Peyer's patch (tissue), 4 donors: ENCODE results near the gene RPS6KB2. TPM values are rescaled to one million over a fixed set of nuclear protein-coding genes. Genes with fewer than 3 reads are reported as not detected.

Experiments
- DNase-seq, 3 donors: peaks; one replicate each; pipeline ENCODE4 v3.0.0-alpha.2; 2017 to 2019
- H3K27ac ChIP-seq, 4 donors: fragments of 200-600 bp; sonication (generic); one replicate each; pipeline ENCODE4 v1.5.1; 2016 to 2019
- H3K27me3 ChIP-seq, 2 donors: fragments of 200-600 bp; sonication (generic); one replicate each; pipeline ENCODE4 v1.5.1; 2019
- H3K36me3 ChIP-seq, 3 donors: fragments of 200-600 bp; sonication (generic); one replicate each; pipeline ENCODE4 v1.5.1; 2016 to 2019
- H3K4me1 ChIP-seq, 4 donors: fragments of 200-600 bp; sonication (generic); one replicate each; pipeline ENCODE4 v1.5.1; 2016 to 2019
- H3K4me3 ChIP-seq, 4 donors: fragments of 200-600 bp; sonication (generic); 1 replicate in 3 of 4; 2 replicates in 1 of 4; pipeline ENCODE4 v1.5.1; 2016 to 2019; ENCODE audit warnings: mild to moderate bottlenecking in 1 of 4
- H3K9me3 ChIP-seq, 4 donors: fragments of 200-600 bp; sonication (generic); one replicate each; pipeline ENCODE4 v1.5.1; 2016 to 2019; ENCODE audit warnings: mild to moderate bottlenecking in 1 of 4
- POLR2A ChIP-seq, 2 donors: fragments of 450-650 bp; IDR thresholded peaks; one replicate each; pipeline ENCODE4 v1.5.1; 2017; ENCODE audit warnings: antibody characterized with exemption in 2 of 2, mild to moderate bottlenecking in 2 of 2, moderate library complexity in 2 of 2
- total RNA-seq, 4 donors: library from RNA; depleted of rRNA; stranded (reverse); fragments of >200 nt; gene quantifications; one replicate each; pipeline ENCODE4 v1.1.0, GENCODE V29; 2016
- TF ChIP-seq, protein P1 (sequence below), 6 experiments: fragments of 450-650 bp in 4 of 6; fragments of 200-600 bp in 2 of 6; sonication (generic) in 1 of 6; IDR thresholded peaks; one replicate each; pipeline ENCODE4 v1.5.1; 2017 to 2019; ENCODE audit warnings: antibody characterized with exemption in 6 of 6, mild to moderate bottlenecking in 3 of 6, moderate library complexity in 1 of 6

The RPS6KB2 gene
- total RNA-seq, 4 donors from 2014 or later: 58.0 to 88.3 (median 63.5) TPM

DNA sequence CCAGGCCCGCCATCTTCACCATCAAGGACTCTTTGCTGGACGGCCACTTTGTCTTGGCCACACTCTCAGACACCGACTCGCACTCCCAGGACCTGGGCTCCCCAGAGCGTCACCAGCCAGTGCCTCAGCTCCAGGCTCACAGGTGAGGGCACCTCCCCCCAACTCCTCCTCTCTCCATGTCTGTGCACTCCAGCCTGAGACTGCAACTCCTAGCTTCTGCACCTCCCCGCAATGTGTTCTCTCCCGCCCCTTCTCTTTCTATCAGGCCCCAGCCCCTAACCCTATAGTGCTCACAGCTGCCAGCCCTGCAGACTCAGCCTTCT is 32.1 kb upstream of the RPS6KB2 start:
- H3K27ac ChIP-seq: peak overlapping the region in 1 of 4 donors; percentile 12
- H3K9me3 ChIP-seq: no peaks in the 10 kb centered on the region
- peaks cover 0 to 56% (median 0%) of the 10 kb centered on the region in 3 donors for H3K36me3 ChIP-seq
- H3K27me3 ChIP-seq: no peaks in the 10 kb centered on the region
- no peak for TF ChIP-seq POLR2A (IDR thresholded peaks at IDR 0.05)
- peaks cover 0 to 47% (median 19%) of the 10 kb centered on the region in 4 donors for H3K4me1 ChIP-seq
- DNase-seq: peak in 1 of 3 donors; percentile 43
- H3K4me3 ChIP-seq: no peak overlapping the region

DNA sequence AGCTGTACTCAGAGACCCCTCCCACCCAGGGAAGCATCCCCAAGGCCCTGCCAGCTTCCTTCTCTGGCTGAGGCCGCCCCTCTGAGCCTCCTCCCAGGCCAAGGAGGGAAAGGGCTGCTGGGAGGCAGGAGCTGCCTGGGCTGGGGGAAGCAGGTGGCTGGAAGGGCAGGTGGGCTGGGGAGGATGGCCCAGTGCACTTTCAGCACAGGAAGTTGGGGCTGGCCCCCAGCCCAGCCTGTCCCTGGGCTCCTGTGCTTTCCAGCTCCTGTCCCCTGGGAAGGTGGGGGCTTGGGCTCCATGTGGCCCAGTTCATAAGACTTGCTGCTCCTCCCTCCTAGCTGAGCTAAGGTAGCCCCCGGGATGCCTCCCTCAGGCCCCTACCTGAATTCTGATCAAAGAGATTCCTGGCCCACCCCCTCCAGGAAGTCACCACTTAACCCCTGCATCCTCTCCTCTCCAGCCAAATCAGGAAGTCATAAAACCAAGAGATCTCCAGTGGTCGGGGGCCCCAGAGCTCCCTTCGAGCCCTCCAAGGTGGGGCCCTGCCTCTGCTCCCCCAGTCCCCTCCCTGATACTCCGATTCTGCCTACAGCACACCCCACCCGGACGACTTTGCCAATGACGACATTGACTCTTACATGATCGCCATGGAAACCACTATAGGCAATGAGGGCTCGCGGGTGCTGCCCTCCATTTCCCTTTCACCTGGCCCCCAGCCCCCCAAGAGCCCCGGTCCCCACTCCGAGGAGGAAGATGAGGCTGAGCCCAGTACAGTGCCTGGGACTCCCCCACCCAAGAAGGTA is 31.5 kb upstream of the RPS6KB2 start:
- Histone ChIP-seq H3K36me3 (peaks cover 0 to 56% (median 0%) of the 10 kb centered on the region in 3 donors), H3K9me3 (no peaks in the 10 kb centered on the region), H3K27me3 (no peaks in the 10 kb centered on the region), H3K4me1 (peaks cover 0 to 47% (median 19%) of the 10 kb centered on the region in 4 donors), H3K27ac (peak overlapping the region in 2 of 4 donors; percentile 12 to 27), H3K4me3 (no peak overlapping the region)
- peak in 1 of 3 donors; percentile 49 for DNase-seq
- TF ChIP-seq, protein P1, sequence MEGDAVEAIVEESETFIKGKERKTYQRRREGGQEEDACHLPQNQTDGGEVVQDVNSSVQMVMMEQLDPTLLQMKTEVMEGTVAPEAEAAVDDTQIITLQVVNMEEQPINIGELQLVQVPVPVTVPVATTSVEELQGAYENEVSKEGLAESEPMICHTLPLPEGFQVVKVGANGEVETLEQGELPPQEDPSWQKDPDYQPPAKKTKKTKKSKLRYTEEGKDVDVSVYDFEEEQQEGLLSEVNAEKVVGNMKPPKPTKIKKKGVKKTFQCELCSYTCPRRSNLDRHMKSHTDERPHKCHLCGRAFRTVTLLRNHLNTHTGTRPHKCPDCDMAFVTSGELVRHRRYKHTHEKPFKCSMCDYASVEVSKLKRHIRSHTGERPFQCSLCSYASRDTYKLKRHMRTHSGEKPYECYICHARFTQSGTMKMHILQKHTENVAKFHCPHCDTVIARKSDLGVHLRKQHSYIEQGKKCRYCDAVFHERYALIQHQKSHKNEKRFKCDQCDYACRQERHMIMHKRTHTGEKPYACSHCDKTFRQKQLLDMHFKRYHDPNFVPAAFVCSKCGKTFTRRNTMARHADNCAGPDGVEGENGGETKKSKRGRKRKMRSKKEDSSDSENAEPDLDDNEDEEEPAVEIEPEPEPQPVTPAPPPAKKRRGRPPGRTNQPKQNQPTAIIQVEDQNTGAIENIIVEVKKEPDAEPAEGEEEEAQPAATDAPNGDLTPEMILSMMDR (IDR thresholded peaks at IDR 0.05): no peak
- no peak for TF ChIP-seq POLR2A (IDR thresholded peaks at IDR 0.05)

DNA sequence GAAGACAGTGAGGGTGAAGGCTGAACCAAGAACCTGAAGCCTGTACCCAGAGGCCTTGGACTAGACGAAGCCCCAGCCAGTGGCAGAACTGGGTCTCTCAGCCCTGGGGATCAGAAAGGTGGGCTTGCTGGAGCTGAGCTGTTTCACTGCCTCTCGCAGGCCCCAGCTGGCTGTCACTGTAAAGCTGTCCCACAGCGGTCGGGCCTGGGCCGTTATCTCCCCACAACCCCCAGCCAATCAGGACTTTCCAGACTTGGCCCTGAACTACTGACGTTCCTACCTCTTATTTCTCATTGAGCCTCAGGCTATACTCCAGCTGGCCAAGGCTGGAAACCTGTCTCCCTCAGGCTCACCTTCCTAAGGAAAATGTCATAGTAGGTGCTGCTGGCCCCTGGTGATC is 30.8 kb upstream of the RPS6KB2 start:
- H3K4me3 ChIP-seq: no peak overlapping the region
- H3K36me3 ChIP-seq: peaks cover 0 to 56% (median 0%) of the 10 kb centered on the region in 3 donors
- TF ChIP-seq POLR2A (IDR thresholded peaks at IDR 0.05): no peak
- TF ChIP-seq, protein P1 (IDR thresholded peaks at IDR 0.05): no peak
- no peaks in the 10 kb centered on the region for H3K27me3 ChIP-seq
- no peak overlapping the region for H3K27ac ChIP-seq
- H3K9me3 ChIP-seq: no peaks in the 10 kb centered on the region
- H3K4me1 ChIP-seq: peaks cover 0 to 49% (median 21%) of the 10 kb centered on the region in 4 donors
- peak in 1 of 3 donors; percentile 46 for DNase-seq

DNA sequence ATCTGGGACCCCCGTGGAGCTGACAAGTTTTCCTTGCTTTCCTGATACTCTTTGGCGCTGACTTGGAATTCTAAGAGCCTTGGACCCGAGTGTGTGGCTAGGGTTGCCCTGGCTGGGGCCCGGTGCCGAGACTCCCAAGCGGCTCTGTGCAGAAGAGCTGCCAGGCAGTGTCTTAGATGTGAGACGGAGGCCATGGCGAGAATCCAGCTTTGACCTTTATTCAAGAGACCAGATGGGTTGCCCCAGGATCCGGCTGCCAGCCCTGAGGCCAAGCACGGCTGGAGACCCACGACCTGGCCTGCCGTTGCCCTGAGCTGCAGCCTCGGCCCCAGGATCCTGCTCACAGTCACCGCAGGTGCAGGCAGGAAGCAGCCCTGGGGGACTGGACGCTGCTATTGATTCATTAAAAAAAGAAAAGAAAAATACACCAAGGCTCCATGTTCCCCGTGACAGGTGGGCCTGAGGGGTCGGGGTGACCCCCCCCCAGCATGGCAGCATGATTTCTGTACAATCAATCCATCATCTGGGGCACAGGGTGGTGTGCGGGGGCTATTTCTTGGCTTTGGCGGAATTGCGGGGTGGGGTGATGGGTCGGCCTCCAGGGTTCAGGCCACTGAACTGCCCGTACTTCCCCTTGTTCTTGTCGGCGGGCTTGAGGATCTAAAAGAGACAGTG is 30.2 kb upstream of the RPS6KB2 start:
- H3K4me1 ChIP-seq: peaks cover 0 to 50% (median 25%) of the 10 kb centered on the region in 4 donors
- no peaks in the 10 kb centered on the region for H3K27me3 ChIP-seq
- H3K36me3 ChIP-seq: peaks cover 0 to 56% (median 0%) of the 10 kb centered on the region in 3 donors
- no peak overlapping the region for H3K27ac ChIP-seq
- TF ChIP-seq, protein P1 (IDR thresholded peaks at IDR 0.05): no peak
- no peak for TF ChIP-seq POLR2A (IDR thresholded peaks at IDR 0.05)
- no peak overlapping the region for H3K4me3 ChIP-seq
- no peaks in the 10 kb centered on the region for H3K9me3 ChIP-seq
- peak in 1 of 3 donors; percentile 49 for DNase-seq

DNA sequence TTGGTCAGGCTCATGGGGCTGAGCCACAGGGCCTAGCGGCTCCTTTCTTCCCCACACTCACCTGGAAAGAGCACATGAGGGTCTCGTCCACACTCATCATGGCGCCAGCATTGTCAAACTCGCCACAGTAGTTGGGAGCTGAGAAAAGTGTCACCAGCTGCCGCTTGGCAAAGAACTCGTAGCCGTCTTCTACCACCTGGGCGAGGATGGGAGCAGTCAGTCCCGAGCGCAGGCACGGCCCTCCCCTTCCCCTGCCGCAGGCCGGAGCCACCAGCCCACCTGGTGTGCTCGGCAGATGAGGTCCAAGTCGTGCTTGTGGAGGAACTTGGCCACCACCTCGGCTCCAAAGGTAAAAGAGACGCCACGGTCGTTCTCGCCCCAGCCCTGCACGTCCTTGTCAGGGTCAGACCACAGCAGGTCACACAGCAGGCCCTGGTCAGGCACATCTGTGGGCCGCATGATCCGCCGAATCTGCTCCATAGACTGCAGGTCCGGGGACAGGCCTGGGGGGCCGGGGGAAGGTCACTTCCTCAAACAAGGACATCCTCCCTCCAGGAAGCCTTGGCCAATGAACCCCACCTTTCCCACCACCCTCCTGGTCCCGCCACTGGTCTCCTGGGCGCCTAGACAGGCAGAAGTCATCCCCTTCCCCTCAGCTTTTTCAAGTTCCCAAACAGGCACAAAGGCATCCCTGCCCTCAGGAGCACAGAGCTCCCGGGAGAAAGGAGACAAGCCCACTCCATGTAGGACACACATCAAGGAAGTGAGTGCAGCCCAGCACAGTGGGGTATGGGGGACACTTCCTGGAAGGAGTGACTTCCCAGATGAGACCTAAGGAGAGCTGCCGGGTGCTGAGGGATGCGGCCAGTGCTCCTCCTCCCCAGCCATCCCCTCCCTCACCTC is 29.4 kb upstream of the RPS6KB2 start:
- Histone ChIP-seq H3K36me3 (peaks cover 0 to 51% (median 0%) of the 10 kb centered on the region in 3 donors), H3K9me3 (no peaks in the 10 kb centered on the region), H3K4me3 (no peak overlapping the region), H3K27me3 (no peaks in the 10 kb centered on the region), H3K27ac (peak overlapping the region in 1 of 4 donors; percentile 1), H3K4me1 (peaks cover 0 to 51% (median 28%) of the 10 kb centered on the region in 4 donors)
- no peak for DNase-seq
- TF ChIP-seq, protein P1 (IDR thresholded peaks at IDR 0.05): no peak
- no peak for TF ChIP-seq POLR2A (IDR thresholded peaks at IDR 0.05)
